ENCODE results near the gene NECAB2.

- TF ChIP-seq CTCF (IDR thresholded peaks at IDR 0.05; ENCODE audit: insufficient read depth, low read length) (no peak), REST (IDR thresholded peaks at IDR 0.05; ENCODE audit: insufficient replicate concordance, low read depth) (no peak), POLR2AphosphoS5 (IDR thresholded peaks at IDR 0.05; ENCODE audit: low read depth) (no peak), GABPA (IDR thresholded peaks at IDR 0.05; ENCODE audit: low read depth) (no peak), SPI1 (IDR thresholded peaks at IDR 0.05; ENCODE audit: borderline replicate concordance, low read depth) (no peak)
Observed at GRCh38 chr16:83998091-83998490, 30.0 kb downstream of the NECAB2 start.
